PC-3 (cell line): Measurements from ENCODE around the gene SLC1A3. TPM values are rescaled to one million over a fixed set of nuclear protein-coding genes. Genes with fewer than 3 reads are reported as not detected.
"Not testable (repeated sequence)": the region's sequence is repeated elsewhere in the genome, so short reads cannot be mapped to it uniquely, and the experiment has no call there.

Experiments used
- ATAC-seq: fragments of 200-7000 bp; cut with Tn5 transposase; 2 replicates; pipeline ENCODE4 v1.9.1; 2020; ENCODE audit warnings: mild to moderate bottlenecking, moderate library complexity
- BruUV-seq: library from RNA; stranded (reverse); fragments of 400-500 nt; replicated peaks from 2 replicates; lab custom pipeline; 2021; lab: Mats Ljungman, UMichigan
- CTCF ChIA-PET: fragments of 300-600 bp; sonication (Branson Sonifier 250); formaldehyde crosslinking; loops from one replicate; lab custom pipeline; 2022; ENCODE audit warnings: antibody characterized with exemption; lab: Charles Lee
- POLR2A ChIA-PET: fragments of 300-600 bp; sonication (Branson Sonifier 250); formaldehyde crosslinking; loops from one replicate; lab custom pipeline; 2022; ENCODE audit warnings: antibody characterized with exemption; ENCODE audit not compliant: unreplicated experiment; lab: Charles Lee
- DNase-seq: peaks from one replicate; pipeline ENCODE4 v3.0.0-alpha.2; 2015
- H2AFZ ChIP-seq: fragments of 300-600 bp; sonication (generic); 2 replicates; pipeline ENCODE4 v1.6.0; 2016; ENCODE audit warnings: antibody characterized with exemption, low read length
- H3F3A ChIP-seq: fragments of 300-600 bp; sonication (generic); one replicate; pipeline ENCODE4 v1.6.0; 2017; ENCODE audit warnings: antibody characterized with exemption, low read length, control low read depth, mild to moderate bottlenecking; ENCODE audit not compliant: unreplicated experiment
- H3K27ac ChIP-seq: fragments of 300-600 bp; sonication (generic); 2 replicates; pipeline ENCODE4 v1.5.1; 2016; ENCODE audit warnings: mild to moderate bottlenecking, low read length
- H3K27me3 ChIP-seq: fragments of 300-600 bp; sonication (generic); 2 replicates; pipeline ENCODE4 v1.6.1; 2016; ENCODE audit warnings: low read length, mixed read lengths
- H3K36me3 ChIP-seq: fragments of 300-600 bp; sonication (generic); 2 replicates; pipeline ENCODE4 v1.6.1; 2016; ENCODE audit warnings: low read depth, mixed run types, low read length, mixed read lengths
- H3K4me1 ChIP-seq: fragments of 300-600 bp; sonication (generic); 2 replicates; pipeline ENCODE4 v1.5.1; 2016; ENCODE audit warnings: low read length; ENCODE audit not compliant: insufficient read depth
- H3K4me2 ChIP-seq: fragments of 300-600 bp; sonication (generic); 2 replicates; pipeline ENCODE4 v1.6.0; 2016; ENCODE audit warnings: low read length
- H3K4me3 ChIP-seq: fragments of 300-600 bp; sonication (generic); 2 replicates; pipeline ENCODE4 v1.5.1; 2016; ENCODE audit warnings: mild to moderate bottlenecking, low read length, mixed read lengths
- H3K79me2 ChIP-seq: fragments of 300-600 bp; sonication (generic); 2 replicates; pipeline ENCODE4 v1.6.1; 2017; ENCODE audit warnings: low read length, mixed read lengths
- H3K9ac ChIP-seq: fragments of 300-600 bp; sonication (generic); 2 replicates; pipeline ENCODE4 v1.6.0; 2016; ENCODE audit warnings: mild to moderate bottlenecking, low read length
- H3K9me2 ChIP-seq: fragments of 300-600 bp; sonication (generic); replicated peaks from 2 replicates; pipeline ENCODE4 v1.6.1; 2016; ENCODE audit warnings: mixed run types, low read length, mixed read lengths
- H3K9me3 ChIP-seq: fragments of 300-600 bp; sonication (generic); 2 replicates; pipeline ENCODE4 v1.6.1; 2016; ENCODE audit warnings: low read length, mixed read lengths
- H4K20me1 ChIP-seq: fragments of 300-600 bp; sonication (generic); 2 replicates; pipeline ENCODE4 v1.6.1; 2016; ENCODE audit warnings: low read length, mixed read lengths
- EZH2 ChIP-seq: fragments of 300-600 bp; sonication (generic); IDR thresholded peaks from one replicate; pipeline ENCODE4 v1.6.1; 2017; ENCODE audit warnings: antibody characterized with exemption, mild to moderate bottlenecking, low read length; ENCODE audit not compliant: unreplicated experiment
- EZH2phosphoT487 ChIP-seq: fragments of 300-600 bp; sonication (generic); IDR thresholded peaks from 2 replicates; pipeline ENCODE4 v1.6.1; 2018; ENCODE audit warnings: mild to moderate bottlenecking, antibody characterized with exemption, low read length, borderline replicate concordance
- intact Hi-C: fragments of 100-400 bp; cut with micrococcal nuclease; formaldehyde crosslinking; loops from 2 replicates; pipeline ENCODE4 v1.9.0; 2023
- total RNA-seq: library from RNA; depleted of rRNA; stranded (reverse); fragments of >200 nt; gene quantifications from 2 replicates; pipeline ENCODE4 v1.2.3, GENCODE V29; 2014
- TF ChIP-seq, protein P1 (sequence below): fragments of 300-600 bp; sonication (generic); conservative IDR thresholded peaks from 2 replicates; pipeline ENCODE4 v1.5.1; 2017; ENCODE audit warnings: antibody characterized with exemption, low read depth, mild to moderate bottlenecking, low read length

Gene SLC1A3
- total RNA-seq, 1 experiment from 2014 or later: 24.7 TPM

DNA sequence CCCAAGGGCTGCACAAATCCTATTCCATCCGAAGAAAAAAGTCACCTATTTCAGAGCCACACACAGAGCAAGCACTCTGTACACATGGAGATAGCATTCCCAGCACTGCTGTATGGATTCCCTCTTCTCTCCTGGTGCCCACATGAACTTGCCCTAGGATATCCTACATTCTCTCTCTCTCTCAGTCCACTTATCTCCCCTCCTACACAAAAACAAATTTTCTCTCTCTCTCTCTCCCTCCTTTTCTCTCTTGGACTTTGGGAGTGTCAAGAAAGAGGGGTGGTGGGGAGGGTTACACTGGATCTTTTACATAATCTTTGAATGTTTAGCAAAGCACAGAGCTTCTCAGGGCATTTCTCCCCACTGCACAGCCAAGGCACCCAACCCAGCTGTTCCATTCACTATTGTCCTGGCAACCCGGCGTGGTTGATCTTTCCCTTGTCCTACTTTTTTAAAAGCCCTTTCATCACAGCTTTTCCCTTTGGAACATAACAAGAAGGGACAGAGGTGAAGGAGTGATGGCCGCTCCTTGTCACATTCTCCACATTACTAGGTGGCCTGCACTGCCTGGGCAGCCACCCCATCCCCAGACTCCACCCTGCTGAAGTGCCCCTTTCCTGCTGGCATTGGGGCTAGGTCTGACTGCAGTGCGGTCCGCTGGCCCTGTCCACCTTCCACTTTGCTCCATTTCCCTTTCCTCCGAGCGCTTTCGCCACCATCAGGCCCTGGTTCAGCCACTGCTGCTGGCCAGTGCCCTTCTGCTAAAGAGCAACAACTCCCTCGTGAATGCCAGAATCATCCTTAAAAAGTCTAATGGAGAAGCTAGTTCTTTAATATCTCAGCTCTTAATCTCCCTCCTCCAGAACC, 22.2 kb upstream of the SLC1A3 start:
- no TSS peak for BruUV-seq
- TF ChIP-seq, protein P1, sequence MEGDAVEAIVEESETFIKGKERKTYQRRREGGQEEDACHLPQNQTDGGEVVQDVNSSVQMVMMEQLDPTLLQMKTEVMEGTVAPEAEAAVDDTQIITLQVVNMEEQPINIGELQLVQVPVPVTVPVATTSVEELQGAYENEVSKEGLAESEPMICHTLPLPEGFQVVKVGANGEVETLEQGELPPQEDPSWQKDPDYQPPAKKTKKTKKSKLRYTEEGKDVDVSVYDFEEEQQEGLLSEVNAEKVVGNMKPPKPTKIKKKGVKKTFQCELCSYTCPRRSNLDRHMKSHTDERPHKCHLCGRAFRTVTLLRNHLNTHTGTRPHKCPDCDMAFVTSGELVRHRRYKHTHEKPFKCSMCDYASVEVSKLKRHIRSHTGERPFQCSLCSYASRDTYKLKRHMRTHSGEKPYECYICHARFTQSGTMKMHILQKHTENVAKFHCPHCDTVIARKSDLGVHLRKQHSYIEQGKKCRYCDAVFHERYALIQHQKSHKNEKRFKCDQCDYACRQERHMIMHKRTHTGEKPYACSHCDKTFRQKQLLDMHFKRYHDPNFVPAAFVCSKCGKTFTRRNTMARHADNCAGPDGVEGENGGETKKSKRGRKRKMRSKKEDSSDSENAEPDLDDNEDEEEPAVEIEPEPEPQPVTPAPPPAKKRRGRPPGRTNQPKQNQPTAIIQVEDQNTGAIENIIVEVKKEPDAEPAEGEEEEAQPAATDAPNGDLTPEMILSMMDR: no peak
- TF ChIP-seq EZH2 (no peak), EZH2phosphoT487 (no peak)
- Histone ChIP-seq H3K79me2 (no peaks in the 10 kb centered on the region), H3K36me3 (no peaks in the 10 kb centered on the region), H4K20me1 (no peaks in the 10 kb centered on the region), H2AFZ (no peak overlapping the region), H3K9ac (no peak overlapping the region), H3F3A (no peaks in the 10 kb centered on the region), H3K4me1 (no peaks in the 10 kb centered on the region), H3K4me2 (no peak overlapping the region), H3K27me3 (peaks cover 32% of the 10 kb centered on the region), H3K9me2 (no peaks in the 10 kb centered on the region), H3K4me3 (no peak overlapping the region), H3K9me3 (no peaks in the 10 kb centered on the region), H3K27ac (no peak overlapping the region)
- ATAC-seq (no peak), DNase-seq (no peak)
- CTCF ChIA-PET: interaction anchor here (0.7 kb wide), 1 partner anchor 1031 kb away, joined by 3 read pairs; no protein-coding TSS in a partner anchor
- intact Hi-C loops: no loop called here
- POLR2A ChIA-PET: no interaction called here

DNA sequence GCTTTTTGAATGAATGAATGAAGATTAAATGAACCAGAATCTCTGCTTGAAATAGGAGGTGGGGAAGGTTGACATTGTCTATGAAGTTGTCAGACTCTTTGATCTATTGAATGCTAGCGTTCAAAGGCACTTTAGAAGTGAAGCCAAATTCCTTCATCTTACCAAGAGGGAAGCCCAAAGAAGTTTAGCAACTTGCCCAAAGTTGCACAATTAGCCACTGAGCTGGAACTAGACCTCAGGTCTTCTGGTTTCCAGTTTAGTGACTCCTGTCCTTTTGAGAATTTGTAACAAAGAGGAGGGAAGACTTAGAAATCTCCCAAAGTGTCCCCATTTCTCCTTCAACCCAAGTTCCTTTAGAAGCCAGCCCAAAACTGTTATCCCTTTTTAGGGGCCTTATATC, 20.7 kb upstream of the SLC1A3 start:
- Histone ChIP-seq H2AFZ (no peak overlapping the region), H3F3A (no peaks in the 10 kb centered on the region), H3K9ac (no peak overlapping the region), H3K4me3 (no peak overlapping the region), H3K79me2 (no peaks in the 10 kb centered on the region), H3K36me3 (no peaks in the 10 kb centered on the region), H3K27me3 (peaks cover 32% of the 10 kb centered on the region), H3K27ac (no peak overlapping the region), H3K4me1 (no peaks in the 10 kb centered on the region), H3K9me3 (no peaks in the 10 kb centered on the region), H3K4me2 (no peak overlapping the region), H4K20me1 (no peaks in the 10 kb centered on the region), H3K9me2 (no peaks in the 10 kb centered on the region)
- intact Hi-C loops: no loop called here
- DNase-seq (no peak), ATAC-seq (no peak)
- CTCF ChIA-PET: no interaction called here
- BruUV-seq: no TSS peak
- POLR2A ChIA-PET: no interaction called here
- TF ChIP-seq EZH2phosphoT487 (no peak), EZH2 (no peak)
- TF ChIP-seq, protein P1: no peak

DNA sequence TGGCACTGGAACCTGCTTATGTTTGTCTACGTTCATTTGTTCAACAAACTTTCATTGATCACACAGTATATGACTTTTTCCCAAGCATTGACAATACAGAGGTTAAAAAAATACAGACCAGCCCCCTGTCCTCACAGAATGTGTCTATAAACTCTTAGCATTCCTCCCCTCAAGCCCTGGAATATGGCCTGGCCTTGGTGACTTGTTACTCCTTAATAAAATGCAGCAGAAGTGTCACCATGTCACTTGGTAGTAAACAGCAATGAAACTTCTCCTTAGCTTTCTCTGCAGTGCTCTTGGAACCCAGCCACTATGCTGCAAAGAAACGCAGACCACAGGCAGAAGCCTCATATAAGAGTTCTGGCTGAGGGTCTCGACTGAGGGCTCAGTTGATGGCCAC, 19.1 kb upstream of the SLC1A3 start:
- TF ChIP-seq, protein P1: no peak
- TF ChIP-seq EZH2 (no peak), EZH2phosphoT487 (no peak)
- H3K9me3 ChIP-seq: no peaks in the 10 kb centered on the region
- peaks cover 28% of the 10 kb centered on the region for H3K27me3 ChIP-seq
- DNase-seq (no peak), ATAC-seq (no peak)
- BruUV-seq: no TSS peak
- CTCF ChIA-PET: interaction anchor here (0.6 kb wide), 1 partner anchor 25 kb away, joined by 3 read pairs; no protein-coding TSS in a partner anchor
- no peaks in the 10 kb centered on the region for H3K4me1 ChIP-seq
- no peak overlapping the region for H3K9ac ChIP-seq
- no peak overlapping the region for H3K4me2 ChIP-seq
- H3K79me2 ChIP-seq: no peaks in the 10 kb centered on the region
- no peaks in the 10 kb centered on the region for H3K9me2 ChIP-seq
- intact Hi-C loops: no loop called here
- H3K4me3 ChIP-seq: no peak overlapping the region
- no peaks in the 10 kb centered on the region for H4K20me1 ChIP-seq
- H3K36me3 ChIP-seq: no peaks in the 10 kb centered on the region
- no peaks in the 10 kb centered on the region for H3F3A ChIP-seq
- no peak overlapping the region for H3K27ac ChIP-seq
- POLR2A ChIA-PET: no interaction called here
- no peak overlapping the region for H2AFZ ChIP-seq

DNA sequence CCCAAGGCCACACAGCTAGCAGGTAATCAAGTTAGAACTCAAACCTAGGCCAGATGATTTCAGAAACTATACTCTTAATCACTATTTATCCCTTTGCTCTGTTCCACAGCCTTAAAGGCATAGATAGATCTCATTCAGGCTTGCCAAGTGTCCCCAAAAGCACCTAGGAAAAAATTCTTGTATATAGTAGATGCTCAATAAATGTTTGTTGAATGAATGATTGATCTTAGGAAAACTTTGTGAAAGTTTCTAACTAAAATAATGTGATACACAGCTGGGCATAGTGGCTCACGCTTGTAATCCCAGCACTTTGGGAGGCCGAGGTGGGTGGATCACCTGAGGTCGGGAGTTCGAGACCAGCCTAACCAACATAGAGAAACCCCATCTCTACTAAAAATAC, 16.7 kb upstream of the SLC1A3 start:
- CTCF ChIA-PET, BruUV-seq, ATAC-seq, H4K20me1 ChIP-seq, H3K9me2 ChIP-seq, H3K4me2 ChIP-seq, H3K79me2 ChIP-seq, H3K4me3 ChIP-seq, intact Hi-C loops, H3K27ac ChIP-seq, H3K9me3 ChIP-seq, H3K36me3 ChIP-seq, H3F3A ChIP-seq, DNase-seq, H2AFZ ChIP-seq, POLR2A ChIA-PET, H3K9ac ChIP-seq, H3K4me1 ChIP-seq: not testable (repeated sequence)
- peaks cover 16% of the 10 kb centered on the region for H3K27me3 ChIP-seq
